ENCODE measurements around the gene CLDN19.
"Not testable (repeated sequence)": the region's sequence is repeated elsewhere in the genome, so short reads cannot be mapped to it uniquely, and the experiment has no call there.

Gene CLDN19

GRCh38 chr1:42730002-42730401 lies 10.0 kb downstream of the CLDN19 start:
- TF ChIP-seq ARNTL (CRISPR knock-in tag; IDR thresholded peaks at IDR 0.05; ENCODE audit: borderline replicate concordance, low read depth) (no peak), ZC3H10 (CRISPR knock-in tag; IDR thresholded peaks at IDR 0.05) (no peak), PATZ1 (CRISPR knock-in tag; IDR thresholded peaks at IDR 0.05; ENCODE audit: borderline replicate concordance) (no peak)
- no peak for ATAC-seq

GRCh38 chr1:42725820-42726219 lies 14.2 kb downstream of the CLDN19 start:
- not testable (repeated sequence) for ATAC-seq

- ATAC-seq, result no peak; the same call in 2 of the 3 replicates
- TF ChIP-seq ZNF70 (CRISPR knock-in tag; IDR thresholded peaks at IDR 0.05) (no peak), RARB (CRISPR knock-in tag; IDR thresholded peaks at IDR 0.05) (no peak), BACH2 (CRISPR knock-in tag; IDR thresholded peaks at IDR 0.05; ENCODE audit: borderline replicate concordance) (no peak), ISL1 (CRISPR knock-in tag; IDR thresholded peaks at IDR 0.05) (no peak)
Observed at GRCh38 chr1:42723511-42723910, 16.5 kb downstream of the CLDN19 start.

GRCh38 chr1:42722403-42722802 lies 17.6 kb downstream of the CLDN19 start:
- not testable (repeated sequence) for ATAC-seq

GRCh38 chr1:42721926-42722325 lies 18.1 kb downstream of the CLDN19 start:
- no peak for TF ChIP-seq BACH2 (CRISPR knock-in tag; IDR thresholded peaks at IDR 0.05; ENCODE audit: borderline replicate concordance)
- TF ChIP-seq RARB (CRISPR knock-in tag; IDR thresholded peaks at IDR 0.05), result no peak
- no peak for TF ChIP-seq TCF4 (CRISPR knock-in tag; IDR thresholded peaks at IDR 0.05; ENCODE audit: borderline replicate concordance)
- TF ChIP-seq OSR1 (CRISPR knock-in tag; IDR thresholded peaks at IDR 0.05), result no peak
- TF ChIP-seq ZNF8 (CRISPR knock-in tag; IDR thresholded peaks at IDR 0.05), result no peak
- no peak for TF ChIP-seq CREB5 (CRISPR knock-in tag; IDR thresholded peaks at IDR 0.05; ENCODE audit: low read depth)
- no peak for ATAC-seq

GRCh38 chr1:42720868-42721267 lies 19.2 kb downstream of the CLDN19 start:
- TF ChIP-seq ESRRG (CRISPR knock-in tag; IDR thresholded peaks at IDR 0.05) (no peak), TCF4 (CRISPR knock-in tag; IDR thresholded peaks at IDR 0.05; ENCODE audit: borderline replicate concordance) (no peak), PPARA (CRISPR knock-in tag; IDR thresholded peaks at IDR 0.05; ENCODE audit: borderline replicate concordance) (no peak), ISL1 (CRISPR knock-in tag; IDR thresholded peaks at IDR 0.05) (no peak), CSRNP3 (CRISPR knock-in tag; IDR thresholded peaks at IDR 0.05) (no peak), ZFP3 (CRISPR knock-in tag; IDR thresholded peaks at IDR 0.05) (no peak), CSDC2 (CRISPR knock-in tag; IDR thresholded peaks at IDR 0.05) (no peak), SNAI2 (CRISPR knock-in tag; IDR thresholded peaks at IDR 0.05) (no peak), ZNF70 (CRISPR knock-in tag; IDR thresholded peaks at IDR 0.05) (no peak), ZC3H10 (CRISPR knock-in tag; IDR thresholded peaks at IDR 0.05) (no peak), ZFP30 (CRISPR knock-in tag; IDR thresholded peaks at IDR 0.05) (no peak), POU6F1 (CRISPR knock-in tag; IDR thresholded peaks at IDR 0.05; ENCODE audit: borderline replicate concordance, low read depth) (no peak), BACH2 (CRISPR knock-in tag; IDR thresholded peaks at IDR 0.05; ENCODE audit: borderline replicate concordance) (no peak), GLIS3 (CRISPR knock-in tag; IDR thresholded peaks at IDR 0.05) (no peak)
- ATAC-seq, result no peak

- not testable (repeated sequence) for ATAC-seq
Observed at GRCh38 chr1:42714441-42714840, 25.6 kb downstream of the CLDN19 start.

All from SK-N-SH treated with all-trans-retinoic acid at 6 μM for 48 hours (cell line).